NB4 (cell line): Measurements from ENCODE around the gene TMEM170B.

Source experiments
- MYC ChIP-seq: IDR thresholded peaks from 2 replicates; pipeline ENCODE4 v1.6.1; 2011; ENCODE audit warnings: low read depth, low read length
- POLR2A ChIP-seq: IDR thresholded peaks from 2 replicates; pipeline ENCODE4 v1.6.1; 2011; ENCODE audit warnings: mild to moderate bottlenecking; ENCODE audit not compliant: insufficient read length; ENCODE audit errors: extremely low read depth
- TF ChIP-seq, protein P1 (sequence below): IDR thresholded peaks from one replicate; pipeline ENCODE4 v1.5.1; 2012; ENCODE audit warnings: low read depth, low read length

DNA sequence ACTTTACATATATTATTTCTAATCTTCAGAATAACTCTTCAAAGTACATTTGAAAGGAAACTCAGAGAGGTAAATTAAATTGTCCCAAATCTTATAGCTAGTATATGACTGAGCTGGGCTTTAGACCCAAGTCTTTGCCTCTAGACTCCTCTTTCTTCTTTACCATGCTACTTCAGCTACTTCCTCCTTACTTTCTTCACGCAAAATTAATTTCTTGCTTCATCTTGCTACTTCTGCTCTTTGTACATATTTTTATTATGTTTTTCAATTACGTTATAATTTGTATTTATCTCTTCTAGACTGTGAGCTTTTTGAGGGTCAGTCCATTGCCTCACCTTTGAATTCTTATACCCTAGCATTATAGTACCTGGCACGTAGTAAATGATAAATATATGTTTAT lies 5.3 kb downstream of the TMEM170B start:
- TF ChIP-seq, protein P1, sequence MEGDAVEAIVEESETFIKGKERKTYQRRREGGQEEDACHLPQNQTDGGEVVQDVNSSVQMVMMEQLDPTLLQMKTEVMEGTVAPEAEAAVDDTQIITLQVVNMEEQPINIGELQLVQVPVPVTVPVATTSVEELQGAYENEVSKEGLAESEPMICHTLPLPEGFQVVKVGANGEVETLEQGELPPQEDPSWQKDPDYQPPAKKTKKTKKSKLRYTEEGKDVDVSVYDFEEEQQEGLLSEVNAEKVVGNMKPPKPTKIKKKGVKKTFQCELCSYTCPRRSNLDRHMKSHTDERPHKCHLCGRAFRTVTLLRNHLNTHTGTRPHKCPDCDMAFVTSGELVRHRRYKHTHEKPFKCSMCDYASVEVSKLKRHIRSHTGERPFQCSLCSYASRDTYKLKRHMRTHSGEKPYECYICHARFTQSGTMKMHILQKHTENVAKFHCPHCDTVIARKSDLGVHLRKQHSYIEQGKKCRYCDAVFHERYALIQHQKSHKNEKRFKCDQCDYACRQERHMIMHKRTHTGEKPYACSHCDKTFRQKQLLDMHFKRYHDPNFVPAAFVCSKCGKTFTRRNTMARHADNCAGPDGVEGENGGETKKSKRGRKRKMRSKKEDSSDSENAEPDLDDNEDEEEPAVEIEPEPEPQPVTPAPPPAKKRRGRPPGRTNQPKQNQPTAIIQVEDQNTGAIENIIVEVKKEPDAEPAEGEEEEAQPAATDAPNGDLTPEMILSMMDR, result no peak
- no peak for TF ChIP-seq POLR2A
- no peak for TF ChIP-seq MYC
